Panc1 (cell line): ENCODE results near the gene NTMT1. TPM values are rescaled to one million over a fixed set of nuclear protein-coding genes. Genes with fewer than 3 reads are reported as not detected.

Experiments
- ATAC-seq: fragments of 200-7000 bp; cut with Tn5 transposase; 2 replicates; pipeline ENCODE4 v1.9.1; 2020; ENCODE audit warnings: mild to moderate bottlenecking, moderate library complexity
- BruUV-seq: library from RNA; stranded (reverse); fragments of 400-500 nt; replicated peaks from 2 replicates; lab custom pipeline; 2021; lab: Mats Ljungman, UMichigan
- CTCF ChIA-PET: fragments of 300-600 bp; sonication (Branson Sonifier 250); formaldehyde crosslinking; loops from one replicate; lab custom pipeline; 2022; ENCODE audit warnings: antibody characterized with exemption; lab: Charles Lee
- POLR2A ChIA-PET: fragments of 300-600 bp; sonication (Branson Sonifier 250); formaldehyde crosslinking; loops from one replicate; lab custom pipeline; 2022; ENCODE audit warnings: antibody characterized with exemption; lab: Charles Lee
- DNase-seq: peaks from one replicate; pipeline ENCODE4 v3.0.0-alpha.2; 2010; ENCODE audit warnings: low read depth, low spot score
- H3K27ac ChIP-seq: 2 replicates; pipeline ENCODE4 v1.5.1; 2011; ENCODE audit warnings: mild to moderate bottlenecking, low read length, inconsistent platforms
- H3K27me3 ChIP-seq: fragments of 200-500 bp; sonication (Bioruptor generic); 2 replicates; pipeline ENCODE4 v1.6.0; 2014; ENCODE audit warnings: low read length, inconsistent platforms; ENCODE audit not compliant: control insufficient read depth, insufficient read depth
- H3K36me3 ChIP-seq: fragments of 200-500 bp; sonication (Bioruptor generic); 2 replicates; pipeline ENCODE4 v1.5.1; 2014; ENCODE audit warnings: inconsistent platforms, mild to moderate bottlenecking, low read length, moderate library complexity; ENCODE audit not compliant: control insufficient read depth, insufficient read depth
- H3K4me1 ChIP-seq: 2 replicates; pipeline ENCODE4 v1.5.1; 2011; ENCODE audit warnings: inconsistent platforms, mild to moderate bottlenecking, low read length, moderate library complexity; ENCODE audit not compliant: control insufficient read depth, insufficient read depth
- H3K4me3 ChIP-seq, 2 experiments: 2 replicates each; pipeline ENCODE4 v1.5.1; 2011 to 2012; ENCODE audit warnings: low read depth in 2 of 2, low read length in 2 of 2, mild to moderate bottlenecking in 2 of 2, inconsistent platforms in 1 of 2, moderate library complexity in 1 of 2
- H3K9me3 ChIP-seq: fragments of 200-500 bp; sonication (Bioruptor generic); 2 replicates; pipeline ENCODE4 v1.5.1; 2014; ENCODE audit warnings: low read depth, mild to moderate bottlenecking, inconsistent platforms, low read length, moderate library complexity; ENCODE audit not compliant: control insufficient read depth, insufficient read depth
- CTCF ChIP-seq: fragments of 450-650 bp; IDR thresholded peaks from 2 replicates; pipeline ENCODE4 v1.5.1; 2017; ENCODE audit warnings: mild to moderate bottlenecking
- POLR2AphosphoS5 ChIP-seq: IDR thresholded peaks from 2 replicates; pipeline ENCODE4 v1.6.1; 2012; ENCODE audit warnings: mild to moderate bottlenecking, low read depth, low read length, moderate library complexity
- SIN3A ChIP-seq: IDR thresholded peaks from 2 replicates; pipeline ENCODE4 v1.6.1; 2012; ENCODE audit warnings: low read depth, mild to moderate bottlenecking, low read length, moderate library complexity, borderline replicate concordance; ENCODE audit not compliant: insufficient read depth
- TCF7L2 ChIP-seq: IDR thresholded peaks from 2 replicates; pipeline ENCODE4 v1.6.1; 2011; ENCODE audit warnings: mild to moderate bottlenecking, low read depth, low read length, inconsistent platforms
- in situ Hi-C: cut with HindIII; loops from 2 replicates; pipeline ENCODE4 v1.10.0; 2016; ENCODE audit warnings: low sequenced_read_pairs, low pct_unique_long_range_greater_than_20kb
- intact Hi-C: fragments of 100-400 bp; cut with micrococcal nuclease; formaldehyde crosslinking; loops from one replicate; pipeline ENCODE4 v1.10.0; 2022; ENCODE audit not compliant: unreplicated experiment
- total RNA-seq: library from RNA; stranded (reverse); gene quantifications from one replicate; pipeline ENCODE4 v1.2.1, GENCODE V29; 2021; ENCODE audit not compliant: unreplicated experiment
- TF ChIP-seq, protein P1 (sequence below), 2 experiments: IDR thresholded peaks; 2 replicates each; pipeline ENCODE4 v1.6.1; 2011 to 2012; ENCODE audit warnings: low read depth in 2 of 2, control low read depth in 1 of 2, low read length in 1 of 2, mild to moderate bottlenecking in 1 of 2, moderate library complexity in 1 of 2; ENCODE audit not compliant: insufficient read depth in 1 of 2

The NTMT1 gene
- total RNA-seq, 1 experiment from 2014 or later, result 47.5 TPM

GRCh38 chr9:129614932-129615331, 11.0 kb upstream of the NTMT1 start:
- Histone ChIP-seq H3K27me3 (no peaks in the 10 kb centered on the region), H3K9me3 (no peaks in the 10 kb centered on the region), H3K36me3 (no peaks in the 10 kb centered on the region), H3K4me3 (no peak overlapping the region), H3K27ac (no peak overlapping the region), H3K4me1 (peaks cover 6% of the 10 kb centered on the region; the same call in 1 of the 2 replicates)
- in situ Hi-C loops (no loop called here), intact Hi-C loops (loop anchor here (10.0 kb wide), 1 partner anchor 480 kb away; no protein-coding TSS in a partner anchor)
- ChIA-PET CTCF (interaction anchor here (0.7 to 1.0 kb wide), 2 partner anchors 11 to 437 kb away, joined by 6 to 8 read pairs; partner anchors contain the start of gene NTMT1), POLR2A (interaction anchor here (0.6 kb wide), 1 partner anchor 21 kb away, joined by 4 read pairs; no protein-coding TSS in a partner anchor)
- TF ChIP-seq, protein P1, sequence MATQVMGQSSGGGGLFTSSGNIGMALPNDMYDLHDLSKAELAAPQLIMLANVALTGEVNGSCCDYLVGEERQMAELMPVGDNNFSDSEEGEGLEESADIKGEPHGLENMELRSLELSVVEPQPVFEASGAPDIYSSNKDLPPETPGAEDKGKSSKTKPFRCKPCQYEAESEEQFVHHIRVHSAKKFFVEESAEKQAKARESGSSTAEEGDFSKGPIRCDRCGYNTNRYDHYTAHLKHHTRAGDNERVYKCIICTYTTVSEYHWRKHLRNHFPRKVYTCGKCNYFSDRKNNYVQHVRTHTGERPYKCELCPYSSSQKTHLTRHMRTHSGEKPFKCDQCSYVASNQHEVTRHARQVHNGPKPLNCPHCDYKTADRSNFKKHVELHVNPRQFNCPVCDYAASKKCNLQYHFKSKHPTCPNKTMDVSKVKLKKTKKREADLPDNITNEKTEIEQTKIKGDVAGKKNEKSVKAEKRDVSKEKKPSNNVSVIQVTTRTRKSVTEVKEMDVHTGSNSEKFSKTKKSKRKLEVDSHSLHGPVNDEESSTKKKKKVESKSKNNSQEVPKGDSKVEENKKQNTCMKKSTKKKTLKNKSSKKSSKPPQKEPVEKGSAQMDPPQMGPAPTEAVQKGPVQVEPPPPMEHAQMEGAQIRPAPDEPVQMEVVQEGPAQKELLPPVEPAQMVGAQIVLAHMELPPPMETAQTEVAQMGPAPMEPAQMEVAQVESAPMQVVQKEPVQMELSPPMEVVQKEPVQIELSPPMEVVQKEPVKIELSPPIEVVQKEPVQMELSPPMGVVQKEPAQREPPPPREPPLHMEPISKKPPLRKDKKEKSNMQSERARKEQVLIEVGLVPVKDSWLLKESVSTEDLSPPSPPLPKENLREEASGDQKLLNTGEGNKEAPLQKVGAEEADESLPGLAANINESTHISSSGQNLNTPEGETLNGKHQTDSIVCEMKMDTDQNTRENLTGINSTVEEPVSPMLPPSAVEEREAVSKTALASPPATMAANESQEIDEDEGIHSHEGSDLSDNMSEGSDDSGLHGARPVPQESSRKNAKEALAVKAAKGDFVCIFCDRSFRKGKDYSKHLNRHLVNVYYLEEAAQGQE (IDR thresholded peaks at IDR 0.05; ENCODE audit: insufficient read depth in 1 of 2, low read depth in 2 of 2, low read length in 1 of 2), result no peak
- TF ChIP-seq TCF7L2, result no peak
- TF ChIP-seq POLR2AphosphoS5, result no peak
- no peak for TF ChIP-seq SIN3A
- TF ChIP-seq CTCF, result no peak
- no TSS peak for BruUV-seq
- ATAC-seq (no peak), DNase-seq (no peak)

DNA sequence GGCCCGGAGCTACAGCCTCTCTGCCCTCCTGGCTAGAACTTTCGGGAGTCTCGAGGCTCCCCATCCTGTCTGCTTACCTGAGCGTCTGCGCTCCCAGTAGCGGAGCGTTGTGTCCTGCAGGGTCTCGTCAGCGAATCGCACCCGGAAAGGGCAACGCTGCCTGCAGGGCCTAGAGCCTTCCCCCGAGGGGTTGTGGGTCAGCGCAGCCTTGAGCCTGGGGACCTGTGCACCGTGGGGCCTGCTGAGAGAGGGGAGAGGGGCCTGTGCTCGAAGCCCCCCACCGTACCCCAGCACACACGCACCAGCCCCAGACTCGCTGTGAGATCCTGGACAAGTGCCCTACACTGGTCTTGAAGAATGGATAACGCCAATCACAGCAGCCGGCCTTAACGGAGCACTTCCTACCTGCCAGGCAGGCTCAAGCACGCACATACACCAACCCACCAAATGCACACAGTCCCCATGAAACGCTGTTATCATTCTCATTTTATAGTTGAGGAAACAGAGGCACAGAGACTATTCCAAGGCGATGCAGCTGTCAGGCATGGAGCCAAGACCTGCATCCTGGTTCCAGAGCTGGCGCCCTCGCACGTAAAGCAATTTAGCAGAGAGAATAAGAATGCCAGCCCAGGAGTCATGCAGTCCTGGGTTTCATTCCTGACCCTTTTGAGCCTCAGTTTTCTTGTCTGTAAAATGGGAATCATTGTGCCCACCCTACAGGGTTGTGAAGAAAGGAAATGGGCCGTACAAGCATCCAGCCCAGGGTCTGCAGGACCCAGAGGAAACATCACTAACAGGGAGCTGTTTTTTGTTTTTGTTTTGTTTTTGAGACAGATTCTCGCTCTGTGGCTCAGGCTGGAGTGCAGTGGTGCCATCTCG, 10.3 kb upstream of the NTMT1 start:
- Histone ChIP-seq H3K27ac (no peak overlapping the region), H3K9me3 (no peaks in the 10 kb centered on the region), H3K4me3 (no peak overlapping the region), H3K4me1 (peaks cover 6% of the 10 kb centered on the region; the same call in 1 of the 2 replicates), H3K27me3 (no peaks in the 10 kb centered on the region), H3K36me3 (no peaks in the 10 kb centered on the region)
- ATAC-seq (no peak), DNase-seq (no peak)
- no TSS peak for BruUV-seq
- POLR2A ChIA-PET, result no interaction called here
- in situ Hi-C loops (no loop called here), intact Hi-C loops (loop anchor here (10.0 kb wide), 1 partner anchor 481 kb away; no protein-coding TSS in a partner anchor)
- TF ChIP-seq CTCF (no peak), TCF7L2 (no peak), SIN3A (no peak), POLR2AphosphoS5 (no peak)
- TF ChIP-seq, protein P1 (IDR thresholded peaks at IDR 0.05; ENCODE audit: insufficient read depth in 1 of 2, low read depth in 2 of 2, low read length in 1 of 2), result no peak
- CTCF ChIA-PET, result interaction anchor here (0.7 to 1.0 kb wide), 3 partner anchors 10 to 438 kb away, joined by 4 to 8 read pairs (median 6); partner anchors contain the start of gene NTMT1
